ENCODE data around the gene CLSTN1. TPM values are rescaled to one million over a fixed set of nuclear protein-coding genes. Genes with fewer than 3 reads are reported as not detected.

The CLSTN1 gene
- total and polyA plus RNA-seq, 2 donors (not counting 1 experiment from before 2014, with no cell fraction given): 34.9 to 81.4 TPM

GRCh38 chr1:9845914-9846313, 22.1 kb upstream of the CLSTN1 start:
- Histone ChIP-seq H3K9ac (ENCODE audit: low read length) (no peak overlapping the region), H3K4me3 (ENCODE audit: control extremely low read depth in 1 of 5, extremely low read depth in 1 of 5, insufficient read depth in 1 of 5, low read depth in 2 of 5, low read length in 4 of 5) (no peak overlapping the region), H3K4me1 (ENCODE audit: control insufficient read depth in 2 of 2, insufficient read depth in 2 of 2, low read length in 2 of 2) (peaks cover 17 to 27% of the 10 kb centered on the region in 2 donors), H2AFZ (ENCODE audit: insufficient read depth, low read depth, low read length, poor library complexity, severe bottlenecking) (no peak overlapping the region), H3K9me3 (ENCODE audit: control extremely low read depth in 1 of 3, control insufficient read depth in 2 of 3, insufficient read depth in 1 of 3, low read length in 2 of 3) (peaks cover 0 to 5% (median 0%) of the 10 kb centered on the region in 3 donors), H3K36me3 (replicated peaks in 1 of 2; ENCODE audit: control extremely low read depth in 1 of 2, control insufficient read depth in 1 of 2, extremely low read depth in 1 of 2, insufficient read depth in 2 of 2, low read length in 1 of 2) (no peaks in the 10 kb centered on the region), H3K27ac (ENCODE audit: low read length in 2 of 2) (no peak overlapping the region), H3K27me3 (replicated peaks in 1 of 4; ENCODE audit: control extremely low read depth in 1 of 4, control insufficient read depth in 3 of 4, insufficient read depth in 4 of 4, low read length in 3 of 4) (no peaks in the 10 kb centered on the region), H3K4me2 (replicated peaks; ENCODE audit: low read depth, low read length, poor library complexity, severe bottlenecking) (no peak overlapping the region), H3K79me2 (ENCODE audit: control insufficient read depth, insufficient read depth, low read length) (peaks cover 5% of the 10 kb centered on the region), H4K20me1 (ENCODE audit: control insufficient read depth, insufficient read depth, low read length, poor library complexity, severe bottlenecking) (no peaks in the 10 kb centered on the region)
- CTCF ChIA-PET: interaction anchor here (1.2 kb wide), 1 partner anchor 23 kb away, joined by 5 read pairs; no protein-coding TSS in a partner anchor
- intact Hi-C loops (cut with micrococcal nuclease): no loop called here
- no peaks in the 10 kb centered on the region for H3K27me3 Mint-ChIP-seq
- H3K4me1 Mint-ChIP-seq: peaks cover 23% of the 10 kb centered on the region
- POLR2A ChIA-PET: interaction anchor here (0.5 kb wide), 1 partner anchor 11 kb away, joined by 16 read pairs; no protein-coding TSS in a partner anchor
- no peak overlapping the region for H3K27ac Mint-ChIP-seq
- TF ChIP-seq CTCF (IDR thresholded peaks at IDR 0.05) (no peak), EZH2 (IDR thresholded peaks at IDR 0.05; ENCODE audit: borderline replicate concordance, insufficient read depth, low read depth, low read length, poor library complexity, severe bottlenecking) (no peak)
- no peak for DNase-seq
- no peak for ATAC-seq (ENCODE audit: low read depth)
- 32% methylated on average over 4 of the region's 9 CpGs for WGBS (ENCODE audit: insufficient coverage)
- no peak overlapping the region for H3K4me3 Mint-ChIP-seq
- no peaks in the 10 kb centered on the region for H3K9me3 Mint-ChIP-seq (ENCODE audit: insufficient read depth)

GRCh38 chr1:9844756-9845155, 21.0 kb upstream of the CLSTN1 start:
- Histone ChIP-seq H3K36me3 (replicated peaks in 1 of 2; ENCODE audit: control extremely low read depth in 1 of 2, control insufficient read depth in 1 of 2, extremely low read depth in 1 of 2, insufficient read depth in 2 of 2, low read length in 1 of 2) (no peaks in the 10 kb centered on the region), H3K9ac (ENCODE audit: low read length) (no peak overlapping the region), H3K4me1 (ENCODE audit: control insufficient read depth in 2 of 2, insufficient read depth in 2 of 2, low read length in 2 of 2) (peaks cover 11 to 19% of the 10 kb centered on the region in 2 donors), H3K9me3 (ENCODE audit: control extremely low read depth in 1 of 3, control insufficient read depth in 2 of 3, insufficient read depth in 1 of 3, low read length in 2 of 3) (peaks cover 0 to 5% (median 0%) of the 10 kb centered on the region in 3 donors), H3K79me2 (ENCODE audit: control insufficient read depth, insufficient read depth, low read length) (no peaks in the 10 kb centered on the region), H2AFZ (ENCODE audit: insufficient read depth, low read depth, low read length, poor library complexity, severe bottlenecking) (no peak overlapping the region), H3K4me2 (replicated peaks; ENCODE audit: low read depth, low read length, poor library complexity, severe bottlenecking) (no peak overlapping the region), H3K4me3 (ENCODE audit: control extremely low read depth in 1 of 5, extremely low read depth in 1 of 5, insufficient read depth in 1 of 5, low read depth in 2 of 5, low read length in 4 of 5) (no peak overlapping the region), H3K27ac (ENCODE audit: low read length in 2 of 2) (no peak overlapping the region), H3K27me3 (replicated peaks in 1 of 4; ENCODE audit: control extremely low read depth in 1 of 4, control insufficient read depth in 3 of 4, insufficient read depth in 4 of 4, low read length in 3 of 4) (no peaks in the 10 kb centered on the region), H4K20me1 (ENCODE audit: control insufficient read depth, insufficient read depth, low read length, poor library complexity, severe bottlenecking) (no peaks in the 10 kb centered on the region)
- ChIA-PET CTCF (interaction anchor here (0.5 to 1.2 kb wide), 2 partner anchors 24 to 45 kb away, joined by 3 to 5 read pairs; no protein-coding TSS in a partner anchor), POLR2A (interaction anchor here (0.5 kb wide), 1 partner anchor 58 kb away, joined by 3 read pairs; no protein-coding TSS in a partner anchor)
- Mint-ChIP-seq H3K27ac (no peak overlapping the region), H3K27me3 (no peaks in the 10 kb centered on the region), H3K4me3 (no peak overlapping the region), H3K9me3 (ENCODE audit: insufficient read depth) (no peaks in the 10 kb centered on the region), H3K4me1 (peaks cover 14% of the 10 kb centered on the region)
- 100% methylated on average over 2 of the region's 7 CpGs for WGBS (ENCODE audit: insufficient coverage)
- intact Hi-C loops (cut with micrococcal nuclease): no loop called here
- DNase-seq (no peak), ATAC-seq (ENCODE audit: low read depth) (no peak)
- TF ChIP-seq CTCF (IDR thresholded peaks at IDR 0.05) (no peak), EZH2 (IDR thresholded peaks at IDR 0.05; ENCODE audit: borderline replicate concordance, insufficient read depth, low read depth, low read length, poor library complexity, severe bottlenecking) (no peak)

Data from B cell (primary cell).